ENCODE data around the gene FAM240B.

FAM240B gene

GRCh38 chr9:38720083-38720745 is at the start of gene FAM240B:
FAM240B (minus strand) TSS chr9:38720133; CDS start chr9:38703999, 16,134 bp downstream.
- DNase-seq = no peak

GRCh38 chr9:38768351-38768761 is 48.4 kb upstream of the FAM240B start:
- no peak for DNase-seq

GRCh38 chr9:38765101-38765500 is 45.2 kb upstream of the FAM240B start:
- DNase-seq = no peak

GRCh38 chr9:38761999-38762398 is 42.1 kb upstream of the FAM240B start:
- no peak for DNase-seq

GRCh38 chr9:38761339-38761738 is 41.4 kb upstream of the FAM240B start:
- DNase-seq = no peak

GRCh38 chr9:38756702-38757101 is 36.8 kb upstream of the FAM240B start:
- DNase-seq = no peak

GRCh38 chr9:38747941-38748340 is 28.0 kb upstream of the FAM240B start:
- no peak for DNase-seq

- DNase-seq = no peak
These were observed 27.1 kb upstream of the FAM240B start for GRCh38 chr9:38747067-38747466.

- no peak for DNase-seq
These were observed 26.4 kb upstream of the FAM240B start for GRCh38 chr9:38746303-38746702.

GRCh38 chr9:38744484-38744883 is 24.6 kb upstream of the FAM240B start:
- no peak for DNase-seq

GRCh38 chr9:38737246-38737645 is 17.3 kb upstream of the FAM240B start:
- DNase-seq = no peak

GRCh38 chr9:38734831-38735230 is 14.9 kb upstream of the FAM240B start:
- no peak for DNase-seq

GRCh38 chr9:38733503-38733902 is 13.6 kb upstream of the FAM240B start:
- DNase-seq = no peak

GRCh38 chr9:38732885-38733284 is 13.0 kb upstream of the FAM240B start:
- DNase-seq = no peak

GRCh38 chr9:38727497-38728001 is 7.6 kb upstream of the FAM240B start:
- DNase-seq = no peak

- DNase-seq = no peak
These were observed 4.8 kb upstream of the FAM240B start for GRCh38 chr9:38724754-38725153.

- DNase-seq = no peak
These were observed 1.8 kb downstream of the FAM240B start for GRCh38 chr9:38718148-38718547.

- no peak for DNase-seq
These were observed 4.2 kb downstream of the FAM240B start for GRCh38 chr9:38715684-38716083.

GRCh38 chr9:38713426-38713825 is 6.5 kb downstream of the FAM240B start:
- DNase-seq = no peak

GRCh38 chr9:38708759-38709158 is 11.2 kb downstream of the FAM240B start:
- no peak for DNase-seq

GRCh38 chr9:38707885-38708637 is 11.9 kb downstream of the FAM240B start:
- DNase-seq = no peak

GRCh38 chr9:38706493-38706892 is 13.4 kb downstream of the FAM240B start:
- DNase-seq = no peak

- DNase-seq = no peak
These were observed 14.0 kb downstream of the FAM240B start for GRCh38 chr9:38705917-38706316.

- no peak for DNase-seq
These were observed 19.2 kb downstream of the FAM240B start for GRCh38 chr9:38700695-38701094.

Data from CD4-positive, alpha-beta T cell treated with Interleukin-17A for 1 hour (primary cell).